HepG2 (cell line): ENCODE data around the gene RPL32. TPM values are rescaled to one million over a fixed set of nuclear protein-coding genes. Genes with fewer than 3 reads are reported as not detected.

Source experiments
- DNMT1 ChIP-seq: sonication (generic); formaldehyde crosslinking; IDR thresholded peaks from 2 replicates; pipeline ENCODE4 v1.5.1; 2020; ENCODE audit warnings: mild to moderate bottlenecking, missing genetic modification reagents
- FIP1L1 ChIP-seq: fragments of 200-400 bp; formaldehyde crosslinking; IDR thresholded peaks from 2 replicates; pipeline ENCODE4 v1.6.1; 2018; ENCODE audit warnings: low read depth, mild to moderate bottlenecking, low read length, moderate library complexity, borderline replicate concordance; ENCODE audit not compliant: insufficient read depth
- IKZF1 ChIP-seq: fragments of 450-650 bp; IDR thresholded peaks from 2 replicates; pipeline ENCODE4 v1.7.1; 2016
- NFAT5 ChIP-seq: sonication (generic); formaldehyde crosslinking; IDR thresholded peaks from 2 replicates; pipeline ENCODE4 v1.4.0; 2020; ENCODE audit warnings: missing genetic modification reagents
- REST ChIP-seq, 2 experiments: IDR thresholded peaks; 2 replicates each; pipeline ENCODE4 v1.6.1; 2011 to 2012; ENCODE audit warnings: low read length in 2 of 2, borderline replicate concordance in 1 of 2, low read depth in 1 of 2, mild to moderate bottlenecking in 1 of 2, moderate library complexity in 1 of 2
- SP4 ChIP-seq: sonication (generic); formaldehyde crosslinking; IDR thresholded peaks from 2 replicates; pipeline ENCODE4 v1.8.1; 2023; ENCODE audit warnings: mild to moderate bottlenecking, missing genetic modification reagents
- TRAFD1 ChIP-seq: sonication (generic); formaldehyde crosslinking; IDR thresholded peaks from 2 replicates; pipeline ENCODE4 v1.5.1; 2020; ENCODE audit warnings: missing genetic modification reagents, mild to moderate bottlenecking, borderline replicate concordance
- ZNF142 ChIP-seq: sonication (generic); formaldehyde crosslinking; IDR thresholded peaks from 2 replicates; pipeline ENCODE4 v1.4.0; 2020; ENCODE audit warnings: missing genetic modification reagents
- polyA plus RNA-seq, 8 experiments: library from polyadenylated mRNA; depleted of rRNA in 3 of 8; stranded (reverse) in 7 of 8; unstranded in 1 of 8; fragments of >200 nt; fragmentation: Illumina TruSeq in 4 of 8; extraction: Trizol in 4 of 8; gene quantifications; 2 replicates each; pipeline versions ENCODE4 v1.2.1 to v1.2.3, GENCODE V29; 2011 to 2016; ENCODE audit warnings: low read depth in 4 of 8, missing spikeins in 1 of 8, mixed read lengths in 1 of 8; ENCODE audit not compliant: insufficient read depth in 1 of 8
- total RNA-seq, 5 experiments: library from RNA; depleted of rRNA; stranded (reverse); fragments of >200 nt; fragmentation: Illumina TruSeq; extraction: Trizol; gene quantifications; 2 replicates each; pipeline ENCODE4 v1.2.3, GENCODE V29; 2016; ENCODE audit warnings: low read depth in 1 of 5
- TF ChIP-seq, protein P1 (sequence below): IDR thresholded peaks from 2 replicates; pipeline ENCODE4 v1.6.1; 2018; ENCODE audit warnings: missing genetic modification reagents

RPL32 gene
- total and polyA plus RNA-seq, 2 of the 13 experiments (the other 11 are each of a cell fraction or from before 2014, with no cell fraction given) = 1,781 to 2,401 TPM

DNA sequence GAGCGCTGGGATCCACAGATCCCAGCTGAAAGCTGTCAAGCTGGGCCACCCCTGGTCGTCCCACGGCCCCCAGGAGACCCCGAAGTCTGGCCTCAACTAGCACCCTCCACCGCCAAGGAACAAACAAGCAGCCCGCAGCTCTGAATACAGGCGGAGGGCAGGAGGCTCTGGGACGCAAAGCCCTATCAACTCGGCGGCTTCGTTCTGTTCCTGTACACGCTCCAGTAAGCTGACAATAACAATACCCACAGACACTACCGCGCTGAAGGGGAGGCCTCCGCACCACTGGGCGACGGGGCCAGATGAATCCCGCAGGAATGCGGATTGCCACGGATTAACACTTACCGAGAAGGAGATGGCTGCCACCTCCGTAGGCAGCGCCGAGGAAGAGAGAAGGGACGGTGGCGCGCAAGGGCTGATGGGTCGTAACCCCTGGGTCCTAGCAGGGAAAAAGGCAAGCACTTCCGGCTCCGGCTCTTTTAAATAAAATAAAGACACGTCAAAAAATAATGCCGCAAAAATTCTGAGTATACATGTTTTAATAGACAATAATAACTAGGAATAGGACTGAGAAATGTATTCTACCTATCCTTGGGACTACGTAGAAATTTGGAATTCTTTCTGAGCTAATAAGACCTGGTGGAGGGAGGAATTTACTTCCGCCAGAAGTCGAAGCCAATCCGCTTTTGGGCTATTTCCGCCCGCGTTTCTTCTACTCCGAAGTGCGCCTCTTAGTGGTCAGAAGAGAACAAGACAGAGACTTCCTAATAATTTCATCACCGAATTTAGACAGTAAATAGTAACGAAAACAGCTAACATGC is at the start of gene RPL32 (continued):
- TF ChIP-seq REST (IDR thresholded peaks at IDR 0.05; ENCODE audit: borderline replicate concordance in 1 of 2, low read depth in 1 of 2, low read length in 2 of 2) = peak in 1 of 2 experiments; percentile 43; a peak in 1 of 4 replicates
- TF ChIP-seq TRAFD1 (CRISPR knock-in tag) = no peak
- TF ChIP-seq ZNF142 (CRISPR knock-in tag) = peak; percentile 85
- TF ChIP-seq DNMT1 (CRISPR knock-in tag) = no peak
- TF ChIP-seq, protein P1, sequence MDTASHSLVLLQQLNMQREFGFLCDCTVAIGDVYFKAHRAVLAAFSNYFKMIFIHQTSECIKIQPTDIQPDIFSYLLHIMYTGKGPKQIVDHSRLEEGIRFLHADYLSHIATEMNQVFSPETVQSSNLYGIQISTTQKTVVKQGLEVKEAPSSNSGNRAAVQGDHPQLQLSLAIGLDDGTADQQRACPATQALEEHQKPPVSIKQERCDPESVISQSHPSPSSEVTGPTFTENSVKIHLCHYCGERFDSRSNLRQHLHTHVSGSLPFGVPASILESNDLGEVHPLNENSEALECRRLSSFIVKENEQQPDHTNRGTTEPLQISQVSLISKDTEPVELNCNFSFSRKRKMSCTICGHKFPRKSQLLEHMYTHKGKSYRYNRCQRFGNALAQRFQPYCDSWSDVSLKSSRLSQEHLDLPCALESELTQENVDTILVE (CRISPR knock-in tag) = peak; percentile 88
- TF ChIP-seq FIP1L1 = no peak
- TF ChIP-seq SP4 = peak; percentile 63
- no peak for TF ChIP-seq IKZF1
- peak; percentile 22; the same call in 1 of the 2 replicates for TF ChIP-seq NFAT5 (CRISPR knock-in tag)
